Mesenchymal stem cell (in vitro differentiated cells and primary cell): Measurements from ENCODE around the gene ZNF655.

Experiments used
- DNase-seq: peaks from one replicate; pipeline ENCODE4 v3.0.0-alpha.2; 2013
- H2AFZ ChIP-seq: one replicate; pipeline ENCODE4 v1.6.1; 2013; ENCODE audit warnings: low read depth, mild to moderate bottlenecking, control low read depth, inconsistent platforms, low read length, moderate library complexity
- H2AK5ac ChIP-seq: 2 replicates; pipeline ENCODE4 v1.6.1; 2013; ENCODE audit warnings: low read length, moderate library complexity, mild to moderate bottlenecking, inconsistent platforms; ENCODE audit not compliant: severe bottlenecking
- H2BK120ac ChIP-seq: one replicate; pipeline ENCODE4 v1.6.1; 2013; ENCODE audit warnings: low read depth, mild to moderate bottlenecking, inconsistent platforms, low read length, moderate library complexity
- H2BK12ac ChIP-seq, 2 experiments: one replicate each; pipeline ENCODE4 v1.6.1; 2013; ENCODE audit warnings: inconsistent platforms in 2 of 2, low read length in 2 of 2, mild to moderate bottlenecking in 2 of 2, moderate library complexity in 2 of 2, control low read depth in 1 of 2
- H2BK15ac ChIP-seq: one replicate; pipeline ENCODE4 v1.6.1; 2013; ENCODE audit warnings: mild to moderate bottlenecking, low read depth, inconsistent platforms; ENCODE audit not compliant: poor library complexity, severe bottlenecking
- H2BK5ac ChIP-seq: 2 replicates; pipeline ENCODE4 v1.6.1; 2013; ENCODE audit warnings: low read depth, mild to moderate bottlenecking, low read length, control low read depth, inconsistent platforms; ENCODE audit not compliant: poor library complexity, severe bottlenecking
- H3K14ac ChIP-seq, 2 experiments: one replicate each; pipeline ENCODE4 v1.6.1; 2013; ENCODE audit warnings: inconsistent platforms in 2 of 2, low read length in 2 of 2, control low read depth in 1 of 2, mild to moderate bottlenecking in 1 of 2, moderate library complexity in 1 of 2
- H3K18ac ChIP-seq, 2 experiments: one replicate each; pipeline ENCODE4 v1.6.1; 2013; ENCODE audit warnings: inconsistent platforms in 2 of 2, low read length in 2 of 2, control low read depth in 1 of 2, low read depth in 1 of 2, mild to moderate bottlenecking in 1 of 2
- H3K23ac ChIP-seq, 2 experiments: one replicate each; pipeline ENCODE4 v1.6.1; 2013; ENCODE audit warnings: inconsistent platforms in 2 of 2, low read length in 2 of 2, mild to moderate bottlenecking in 2 of 2, moderate library complexity in 2 of 2, control low read depth in 1 of 2
- H3K27ac ChIP-seq: 2 replicates; pipeline ENCODE4 v1.5.1; 2013; ENCODE audit warnings: mild to moderate bottlenecking, moderate library complexity, low read length, control low read depth, inconsistent platforms; ENCODE audit not compliant: poor library complexity, severe bottlenecking
- H3K27me3 ChIP-seq, 2 experiments: 2 replicates each; pipeline versions ENCODE4 v1.6.1 to v1.7.0; 2013; ENCODE audit warnings: low read length in 2 of 2, mild to moderate bottlenecking in 2 of 2, moderate library complexity in 2 of 2, control low read depth in 1 of 2, inconsistent platforms in 1 of 2; ENCODE audit not compliant: control insufficient read depth in 1 of 2, insufficient read depth in 1 of 2
- H3K36me3 ChIP-seq, 2 experiments: 2 replicates each; pipeline versions ENCODE4 v1.6.1 to v1.7.0; 2013; ENCODE audit warnings: low read length in 2 of 2, control low read depth in 1 of 2, inconsistent platforms in 1 of 2, low read depth in 1 of 2, mild to moderate bottlenecking in 1 of 2; ENCODE audit not compliant: insufficient read depth in 2 of 2, control insufficient read depth in 1 of 2
- H3K4ac ChIP-seq, 2 experiments: one replicate each; pipeline ENCODE4 v1.6.1; 2013; ENCODE audit warnings: inconsistent platforms in 2 of 2, low read length in 2 of 2, mild to moderate bottlenecking in 2 of 2, moderate library complexity in 2 of 2, control low read depth in 1 of 2, low read depth in 1 of 2
- H3K4me1 ChIP-seq: 2 replicates; pipeline ENCODE4 v1.6.1; 2013; ENCODE audit warnings: low read depth, low read length, control low read depth; ENCODE audit not compliant: control insufficient read depth, insufficient read depth
- H3K4me2 ChIP-seq: 2 replicates; pipeline ENCODE4 v1.6.1; 2013; ENCODE audit warnings: low read length, mild to moderate bottlenecking, inconsistent platforms; ENCODE audit not compliant: poor library complexity, severe bottlenecking
- H3K4me3 ChIP-seq, 2 experiments: 2 replicates each; pipeline versions ENCODE4 v1.5.1 to v1.7.0; 2013; ENCODE audit warnings: low read length in 2 of 2, mild to moderate bottlenecking in 2 of 2, control low read depth in 1 of 2, low read depth in 1 of 2; ENCODE audit not compliant: insufficient read depth in 1 of 2
- H3K79me1 ChIP-seq: replicated peaks from 2 replicates; pipeline ENCODE4 v1.6.1; 2013; ENCODE audit warnings: mild to moderate bottlenecking, control low read depth, low read length, inconsistent platforms; ENCODE audit not compliant: poor library complexity, severe bottlenecking
- H3K9ac ChIP-seq: 2 replicates; pipeline ENCODE4 v1.7.0; 2013; ENCODE audit warnings: mild to moderate bottlenecking, low read length, moderate library complexity
- H3K9me3 ChIP-seq: 2 replicates; pipeline ENCODE4 v1.7.0; 2013; ENCODE audit warnings: mild to moderate bottlenecking, low read length; ENCODE audit not compliant: control insufficient read depth
- H4K8ac ChIP-seq: one replicate; pipeline ENCODE4 v1.6.1; 2013; ENCODE audit warnings: inconsistent platforms, mild to moderate bottlenecking, low read length, moderate library complexity
- H4K91ac ChIP-seq: one replicate; pipeline ENCODE4 v1.6.1; 2013; ENCODE audit warnings: mild to moderate bottlenecking, low read length, inconsistent platforms
- WGBS: methylation state at CpG from one replicate; pipeline ENCODE4 v1.1.7; 2013; ENCODE audit warnings: mixed read lengths; 5-methylcytosine and 5-hydroxymethylcytosine counted together

ZNF655 gene

DNA sequence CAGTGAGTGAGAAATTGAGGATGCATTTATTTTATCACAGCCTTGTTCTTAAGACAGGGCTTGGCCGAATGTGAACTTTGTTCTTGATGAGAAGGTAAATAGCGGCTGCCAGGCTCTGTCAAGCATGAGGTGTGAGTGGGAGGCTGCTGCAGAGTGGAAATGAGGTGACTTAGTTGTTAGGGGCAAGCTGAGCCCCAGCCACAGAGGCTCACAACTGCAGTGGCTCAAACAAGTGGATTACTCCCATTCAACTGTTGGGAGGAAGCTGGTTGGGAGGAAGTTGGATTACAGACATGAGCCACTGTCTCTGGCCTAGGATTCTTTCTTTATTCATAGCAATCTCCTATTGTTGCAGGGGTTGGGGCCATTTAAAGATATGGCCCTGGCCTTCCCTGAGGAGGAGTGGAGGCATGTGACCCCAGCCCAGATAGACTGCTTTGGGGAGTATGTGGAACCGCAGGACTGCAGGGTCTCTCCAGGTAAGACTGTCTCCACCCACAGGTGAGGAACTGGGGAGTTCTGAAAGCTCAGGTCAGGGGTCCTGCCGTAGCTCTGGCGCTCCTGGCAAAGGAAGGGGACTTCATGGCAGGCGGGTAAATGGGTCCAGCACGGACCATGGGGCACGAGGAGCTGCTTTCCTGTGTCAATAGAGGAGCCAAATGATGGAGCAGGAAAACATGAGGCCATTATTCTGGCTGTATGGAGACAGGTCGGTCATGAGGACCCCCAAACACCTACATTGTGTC lies 65.4 kb downstream of the ZNF655 start:
- Histone ChIP-seq H3K4me2 (no peak overlapping the region), H2BK5ac (no peak overlapping the region), H2AFZ (no peak overlapping the region), H4K91ac (no peak overlapping the region), H3K27me3 (no peaks in the 10 kb centered on the region), H2BK120ac (no peak overlapping the region), H2BK12ac (no peak overlapping the region), H2BK15ac (no peak overlapping the region), H3K79me1 (peaks cover 64% of the 10 kb centered on the region), H3K18ac (no peak overlapping the region), H3K9me3 (no peaks in the 10 kb centered on the region), H3K4me3 (no peak overlapping the region), H3K4ac (no peak overlapping the region), H2AK5ac (no peak overlapping the region), H3K36me3 (peaks cover 72 to 100% of the 10 kb centered on the region in 2 experiments), H3K9ac (no peak overlapping the region), H4K8ac (no peak overlapping the region), H3K4me1 (no peaks in the 10 kb centered on the region), H3K23ac (no peak overlapping the region), H3K27ac (no peak overlapping the region), H3K14ac (no peak overlapping the region)
- no peak for DNase-seq
- 96% methylated on average over 9 of the region's 9 CpGs for WGBS

DNA sequence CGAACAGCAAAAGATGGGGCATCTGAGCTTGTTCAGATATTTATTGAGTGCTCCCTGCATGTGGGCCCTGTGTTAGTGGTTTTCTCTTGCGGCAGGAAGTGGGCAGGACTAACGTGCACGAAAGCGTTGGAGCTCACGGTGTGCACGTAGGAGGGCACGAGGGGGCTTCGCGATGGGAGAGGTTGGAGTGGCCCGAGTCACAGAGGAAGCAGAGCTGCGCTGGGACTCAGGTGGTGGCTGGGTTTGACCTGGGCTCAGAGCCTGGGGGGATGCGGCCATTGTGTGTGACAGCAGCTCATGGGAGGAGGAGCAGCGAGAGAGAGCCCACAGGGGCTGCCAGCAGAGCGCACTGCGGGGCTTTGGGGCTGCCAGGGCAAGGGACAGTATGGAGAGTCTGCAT lies 66.0 kb downstream of the ZNF655 start:
- Histone ChIP-seq H3K4me1 (no peaks in the 10 kb centered on the region), H3K27ac (no peak overlapping the region)

DNA sequence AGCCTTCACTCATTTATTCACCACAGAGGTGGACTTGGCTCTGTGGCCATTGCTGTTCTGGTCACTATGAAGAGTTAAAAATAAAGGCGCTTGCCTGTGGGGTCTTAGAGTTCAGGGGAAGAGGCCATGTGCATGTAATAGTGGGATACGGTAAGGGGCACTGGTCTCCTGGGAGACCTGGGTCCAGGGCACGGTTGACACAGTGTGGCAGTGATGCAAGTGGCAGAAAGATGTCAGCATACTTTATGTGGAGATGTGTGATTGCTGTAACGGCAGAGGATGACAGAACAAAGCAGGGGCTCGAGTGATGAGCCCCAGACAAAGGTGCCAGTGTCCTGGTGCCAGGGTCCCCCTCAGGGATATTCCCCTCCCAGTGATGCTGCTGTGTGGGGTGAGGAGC lies 66.9 kb downstream of the ZNF655 start:
- Histone ChIP-seq H2BK15ac (no peak overlapping the region), H3K27ac (no peak overlapping the region), H3K4me1 (no peaks in the 10 kb centered on the region), H3K4ac (no peak overlapping the region), H3K18ac (no peak overlapping the region), H3K9me3 (no peaks in the 10 kb centered on the region), H2BK12ac (no peak overlapping the region), H3K14ac (no peak overlapping the region), H2AFZ (no peak overlapping the region), H3K23ac (no peak overlapping the region), H3K36me3 (peaks cover 76 to 100% of the 10 kb centered on the region in 2 experiments), H2AK5ac (no peak overlapping the region), H2BK5ac (no peak overlapping the region), H3K4me3 (no peak overlapping the region), H4K91ac (no peak overlapping the region), H3K4me2 (no peak overlapping the region), H2BK120ac (no peak overlapping the region), H4K8ac (no peak overlapping the region), H3K27me3 (no peaks in the 10 kb centered on the region), H3K9ac (no peak overlapping the region), H3K79me1 (peaks cover 65% of the 10 kb centered on the region)
- WGBS = 95% methylated on average over 5 of the region's 5 CpGs
- no peak for DNase-seq

More for the DNA sequence above, 66.0 kb downstream of the ZNF655 start:
- Histone ChIP-seq H2AFZ (no peak overlapping the region), H3K9me3 (no peaks in the 10 kb centered on the region), H2BK15ac (no peak overlapping the region), H3K4me3 (no peak overlapping the region), H3K18ac (no peak overlapping the region), H3K23ac (no peak overlapping the region), H2AK5ac (no peak overlapping the region), H2BK12ac (no peak overlapping the region), H3K79me1 (peaks cover 68% of the 10 kb centered on the region), H4K91ac (no peak overlapping the region), H3K4ac (no peak overlapping the region), H2BK5ac (no peak overlapping the region), H3K4me2 (no peak overlapping the region), H3K36me3 (peaks cover 76 to 100% of the 10 kb centered on the region in 2 experiments), H2BK120ac (no peak overlapping the region), H3K27me3 (no peaks in the 10 kb centered on the region), H3K14ac (no peak overlapping the region), H3K9ac (no peak overlapping the region), H4K8ac (no peak overlapping the region)
- WGBS = 98% methylated on average over 16 of the region's 16 CpGs
- DNase-seq = no peak

DNA sequence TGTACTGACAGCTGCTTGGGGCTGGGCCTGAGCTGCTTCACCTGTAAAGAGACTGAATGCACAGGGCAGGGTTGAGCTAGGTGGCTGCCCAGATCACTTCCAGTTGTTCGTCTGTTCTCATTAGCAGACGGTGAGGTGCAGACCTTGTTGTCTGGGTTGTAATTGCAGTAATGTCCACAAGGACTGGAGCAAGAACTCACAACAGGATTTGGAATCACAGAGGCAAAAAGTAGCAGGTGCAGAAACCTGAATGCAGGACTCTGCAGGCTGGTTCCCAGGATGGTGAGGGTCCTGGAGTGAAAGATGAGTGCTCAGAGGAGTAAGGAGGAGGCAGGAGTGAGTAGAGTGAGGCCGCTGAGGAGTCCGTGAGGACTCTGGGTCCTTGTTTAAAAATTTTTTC lies 67.5 kb downstream of the ZNF655 start:
- no peak for DNase-seq
- H3K9me3 ChIP-seq = no peaks in the 10 kb centered on the region
- H3K36me3 ChIP-seq = peaks cover 73 to 100% of the 10 kb centered on the region in 2 experiments
- no peak overlapping the region for H2BK12ac ChIP-seq
- no peaks in the 10 kb centered on the region for H3K4me1 ChIP-seq
- no peak overlapping the region for H3K18ac ChIP-seq
- H2BK5ac ChIP-seq = no peak overlapping the region
- H3K79me1 ChIP-seq = peaks cover 60% of the 10 kb centered on the region
- H2AK5ac ChIP-seq = no peak overlapping the region
- H2BK120ac ChIP-seq = no peak overlapping the region
- no peak overlapping the region for H4K8ac ChIP-seq
- H3K23ac ChIP-seq = no peak overlapping the region
- H3K27ac ChIP-seq = no peak overlapping the region
- H2BK15ac ChIP-seq = no peak overlapping the region
- H4K91ac ChIP-seq = no peak overlapping the region
- 96% methylated on average over 4 of the region's 4 CpGs for WGBS
- no peak overlapping the region for H3K4me2 ChIP-seq
- no peak overlapping the region for H3K14ac ChIP-seq
- no peak overlapping the region for H3K9ac ChIP-seq
- H2AFZ ChIP-seq = no peak overlapping the region
- no peaks in the 10 kb centered on the region for H3K27me3 ChIP-seq
- no peak overlapping the region for H3K4me3 ChIP-seq
- no peak overlapping the region for H3K4ac ChIP-seq
